GM19240 (cell line): ENCODE measurements around the gene SAXO1.
"Not testable (repeated sequence)": the region's sequence is repeated elsewhere in the genome, so short reads cannot be mapped to it uniquely, and the experiment has no call there.

Experiments
- DNase-seq: peaks from one replicate; pipeline ENCODE4 v3.0.0; 2011; ENCODE audit warnings: low spot score; ENCODE audit not compliant: insufficient read length

SAXO1 gene

DNA sequence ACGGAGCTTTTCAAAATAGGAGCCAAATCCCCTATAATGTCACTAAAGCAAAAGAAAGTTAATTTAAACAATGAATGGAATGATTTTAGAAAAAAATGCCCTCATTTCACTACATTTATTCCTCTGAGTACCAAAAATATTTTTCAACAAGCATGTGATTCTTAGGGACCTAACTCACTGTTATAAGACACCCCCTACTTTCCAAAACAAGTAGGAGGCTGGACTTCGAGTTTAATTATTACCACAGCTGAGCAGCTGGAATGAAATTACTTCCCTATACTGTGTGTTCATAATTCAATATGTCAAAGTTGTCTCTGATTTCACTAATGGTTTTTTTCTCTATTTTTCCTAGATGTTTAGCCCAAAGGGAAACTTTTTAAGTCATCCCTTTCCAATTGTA, 61.6 kb downstream of the SAXO1 start:
- DNase-seq = no peak

DNA sequence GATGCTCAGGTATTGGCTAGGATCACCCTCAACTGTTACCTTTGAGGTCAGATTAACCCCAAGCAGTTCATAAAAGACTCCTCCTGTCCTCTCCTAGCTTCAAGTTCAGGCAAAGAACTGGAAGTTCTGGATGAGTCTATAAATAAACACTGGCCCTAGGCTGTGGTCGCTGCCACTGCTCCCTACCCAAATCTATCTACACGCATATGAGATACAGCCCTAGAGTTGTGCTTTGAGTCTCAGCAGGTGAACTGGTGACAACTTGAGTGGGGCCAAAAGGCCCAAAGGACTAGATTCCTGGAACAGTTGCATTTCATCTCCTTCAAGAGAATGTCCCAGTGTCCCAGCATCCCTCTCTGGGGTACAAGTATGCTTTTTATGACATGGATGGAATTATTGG, 62.6 kb downstream of the SAXO1 start:
- DNase-seq = no peak

DNA sequence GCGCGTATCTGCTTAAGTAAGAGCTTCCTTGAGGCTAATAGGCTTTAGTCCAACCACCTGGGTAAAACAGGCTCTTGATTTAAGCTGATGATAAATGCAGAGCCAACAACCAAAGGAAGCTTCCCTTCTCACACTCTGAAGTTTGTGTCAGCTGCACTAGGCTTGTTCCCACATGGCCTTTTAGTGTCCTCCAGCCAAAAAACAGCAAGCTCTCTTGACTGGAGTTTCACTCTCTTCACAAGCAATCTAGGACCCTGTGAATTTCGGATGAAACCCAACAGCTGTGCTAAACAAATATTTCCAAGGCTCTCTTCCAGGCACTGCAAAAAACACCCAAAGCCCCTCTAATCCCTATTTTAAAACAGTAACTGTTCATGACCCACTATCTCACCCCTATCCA, 63.9 kb downstream of the SAXO1 start:
- no peak for DNase-seq

DNA sequence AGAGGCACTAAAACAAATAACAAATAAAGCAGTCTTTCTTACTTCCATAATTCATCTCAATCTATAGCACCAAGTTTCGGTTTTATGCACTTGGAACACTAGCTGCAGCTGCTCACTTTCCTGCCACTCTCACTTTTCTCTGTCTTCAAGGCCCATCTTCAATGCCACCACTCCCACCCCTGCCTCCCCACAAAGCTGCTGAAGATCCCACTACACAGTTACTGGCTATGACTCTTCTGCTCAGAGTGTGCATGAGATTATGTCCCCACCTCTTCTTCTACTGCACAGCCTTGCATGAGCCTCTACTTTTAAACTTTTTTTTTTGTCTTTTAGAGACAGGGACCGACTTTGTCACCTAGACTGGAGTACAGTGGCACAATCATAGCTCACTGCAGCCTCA, 77.4 kb downstream of the SAXO1 start:
- no peak for DNase-seq

DNA sequence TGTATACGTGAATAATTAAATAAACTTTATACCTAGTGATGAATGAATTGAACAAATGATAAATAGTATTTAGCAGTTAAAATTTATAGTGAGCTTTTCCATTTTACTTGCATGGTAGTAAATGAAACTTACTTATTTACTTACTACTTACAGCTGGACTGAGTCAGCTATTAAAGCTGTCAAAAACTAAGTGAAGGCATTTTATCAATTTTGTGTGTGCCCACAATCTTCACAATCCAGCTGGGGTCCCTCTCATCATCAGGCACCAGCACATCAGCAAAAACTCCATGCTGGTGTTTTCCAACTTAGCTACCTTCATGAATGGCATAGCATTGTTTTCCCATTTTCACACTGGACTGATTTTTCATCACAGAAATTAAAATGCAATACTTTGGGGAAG, 81.1 kb downstream of the SAXO1 start:
- DNase-seq = no peak

DNA sequence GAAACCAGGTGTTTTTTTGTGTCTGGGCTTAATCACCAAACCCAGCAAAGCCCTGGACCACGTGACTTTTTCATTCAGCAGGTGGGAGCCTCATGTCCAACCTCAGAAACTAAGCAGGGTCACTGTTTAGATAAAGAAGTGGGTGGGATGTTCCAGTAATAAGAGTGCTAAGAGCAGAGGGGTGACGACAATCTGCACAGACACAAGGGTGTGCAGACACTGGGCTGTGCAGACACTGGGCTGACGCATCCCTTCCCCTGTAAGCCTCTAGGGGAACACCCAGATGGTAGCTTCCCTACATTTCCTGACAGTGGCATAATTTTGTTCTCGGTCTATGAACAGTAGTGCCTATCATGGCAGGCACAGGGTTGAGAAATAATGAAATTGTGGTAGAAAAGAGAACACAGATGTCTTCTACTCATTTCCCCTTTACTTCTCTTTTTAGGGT, 85.1 kb downstream of the SAXO1 start:
- DNase-seq = no peak

DNA sequence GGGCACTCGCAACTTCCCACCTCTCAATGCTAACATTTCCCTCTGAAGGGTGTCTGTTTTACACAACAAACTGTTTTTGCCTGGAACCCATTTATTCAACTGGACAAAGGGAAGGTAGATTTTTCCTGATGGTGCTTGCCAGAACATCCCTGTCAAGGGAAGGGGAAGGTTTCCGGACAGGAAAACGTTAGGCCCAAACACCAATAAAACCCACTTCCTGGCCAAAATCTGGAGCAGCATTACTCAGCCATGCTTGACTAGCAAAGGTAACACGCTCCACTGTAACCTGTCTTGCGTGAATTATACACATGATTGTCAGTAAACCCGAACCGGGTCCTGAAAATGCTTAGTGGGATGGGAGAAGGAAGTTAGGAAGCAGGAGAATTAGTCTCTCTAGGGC, 90.2 kb downstream of the SAXO1 start:
- DNase-seq = no peak

DNA sequence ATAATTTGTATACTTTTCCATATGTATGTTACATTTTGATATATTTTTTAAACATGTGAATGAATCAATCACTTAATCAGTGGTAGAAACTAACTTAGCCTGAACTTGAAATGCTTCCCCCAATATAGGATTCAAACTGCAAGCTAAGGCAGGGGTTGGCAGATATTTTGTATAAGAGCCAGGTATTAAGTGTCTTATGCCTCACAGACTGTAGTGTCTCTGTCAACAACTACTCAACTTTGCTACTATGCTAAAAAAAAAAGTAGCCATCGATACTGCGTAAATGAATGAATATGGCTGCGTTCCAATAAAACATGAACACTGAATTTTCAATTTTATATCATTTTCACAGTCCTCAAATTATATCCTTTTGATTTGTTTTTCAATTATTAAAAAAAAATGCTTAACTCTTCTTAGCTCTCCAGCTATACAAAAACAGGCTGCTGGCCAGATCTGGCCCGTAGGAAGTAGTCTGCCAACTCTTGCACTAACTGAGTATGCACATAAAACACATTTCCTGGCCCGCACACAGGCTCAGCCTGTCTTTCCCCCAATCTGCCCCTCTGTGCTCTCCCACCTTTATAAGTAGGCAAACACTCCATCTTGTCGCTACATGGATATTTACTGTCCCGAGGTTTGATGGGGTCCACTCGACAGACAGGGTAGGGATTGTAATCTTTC, 91.8 kb downstream of the SAXO1 start:
- DNase-seq = no peak

DNA sequence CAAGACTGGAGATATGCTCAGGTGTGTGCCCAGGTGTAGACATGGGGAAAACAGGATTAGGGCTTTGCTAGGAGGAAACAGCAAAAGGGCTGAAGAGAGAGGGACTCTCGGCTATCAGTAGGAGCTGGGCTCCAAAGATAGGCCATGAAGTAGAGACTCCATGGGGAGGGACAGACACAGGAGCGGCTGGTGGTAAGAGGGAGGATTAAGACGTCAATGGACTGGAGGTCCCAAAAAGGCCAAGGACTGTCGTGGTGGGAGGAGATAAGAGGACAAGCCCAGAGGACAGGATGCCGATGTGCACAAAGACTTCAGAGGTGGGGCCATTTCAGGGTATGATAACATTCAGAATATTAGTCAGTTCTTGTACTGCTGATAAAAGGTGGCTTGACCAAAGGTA, 93.1 kb downstream of the SAXO1 start:
- DNase-seq = no peak

DNA sequence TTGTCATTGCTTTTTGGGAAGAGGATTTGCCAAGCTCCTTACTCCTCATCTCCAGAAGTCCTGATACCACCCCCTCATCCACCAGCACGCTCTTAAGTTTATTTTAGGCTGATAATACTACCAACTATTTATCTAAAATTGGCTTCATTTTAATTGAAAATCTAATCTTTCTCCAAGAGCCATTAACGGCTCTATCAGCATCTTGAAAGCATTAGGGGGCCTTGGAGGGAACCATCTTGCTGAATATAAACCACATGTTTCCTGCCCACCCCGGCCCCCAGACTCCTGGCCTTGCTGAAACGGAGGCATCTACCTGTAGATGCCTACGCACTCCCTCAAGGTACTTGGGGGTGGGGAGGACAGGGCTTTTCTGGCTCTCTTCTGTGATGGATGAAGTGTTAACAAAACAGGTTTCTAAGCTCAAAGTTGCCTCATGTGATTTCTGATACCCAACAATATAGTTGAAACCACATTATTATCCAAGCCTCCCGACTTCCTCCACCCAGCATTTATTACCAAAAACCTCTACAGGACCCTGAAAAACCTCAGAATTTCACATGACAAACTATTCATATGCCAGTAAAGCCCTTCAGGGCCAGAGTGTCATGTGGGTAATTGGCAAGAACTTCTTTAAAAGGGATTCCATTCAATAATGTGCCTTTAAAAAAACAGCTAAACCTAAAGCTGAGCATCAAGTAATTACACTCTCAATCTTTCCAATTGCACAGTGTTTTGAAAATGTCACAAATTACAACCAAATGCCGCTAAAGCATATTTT, 96.7 kb downstream of the SAXO1 start:
- DNase-seq = no peak

DNA sequence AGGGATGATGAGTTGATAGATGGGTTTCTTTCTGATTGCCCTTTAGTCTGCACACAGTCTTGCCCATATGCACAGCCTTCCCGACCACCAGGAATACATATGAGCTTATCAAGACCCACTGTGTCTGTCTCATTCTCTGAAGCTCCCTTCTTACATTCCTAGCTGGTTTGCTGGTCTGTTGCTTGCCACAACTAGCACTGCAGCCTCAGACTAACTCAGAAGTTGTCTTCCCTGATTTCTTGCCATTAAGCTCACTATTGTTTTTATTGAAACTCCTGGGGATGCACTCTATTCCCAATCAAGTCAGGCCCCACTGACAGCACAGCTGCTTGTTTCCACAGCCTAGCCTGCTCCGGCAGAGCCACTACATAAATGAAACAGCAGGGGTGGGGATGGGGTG, 97.5 kb downstream of the SAXO1 start:
- DNase-seq = no peak

DNA sequence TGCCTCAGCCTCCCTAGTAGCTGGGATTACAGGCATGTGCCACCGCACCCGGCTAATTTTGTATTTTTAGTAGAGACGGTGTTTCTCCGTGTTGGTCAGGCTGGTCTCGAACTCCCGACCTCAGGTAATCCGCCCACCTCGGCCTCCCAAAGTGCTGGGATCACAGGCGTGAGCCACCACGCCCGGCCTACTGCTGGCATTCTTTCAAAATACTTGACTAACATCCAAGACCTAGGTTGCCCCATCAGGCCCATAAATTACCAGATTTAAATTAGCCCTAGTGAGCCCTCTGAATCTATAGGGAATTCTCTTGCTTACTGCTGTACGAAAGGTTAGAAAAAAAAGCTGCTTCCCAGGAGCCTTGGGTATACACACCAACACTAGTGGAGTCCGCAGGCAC, 102.4 kb downstream of the SAXO1 start:
- not testable (repeated sequence) for DNase-seq

DNA sequence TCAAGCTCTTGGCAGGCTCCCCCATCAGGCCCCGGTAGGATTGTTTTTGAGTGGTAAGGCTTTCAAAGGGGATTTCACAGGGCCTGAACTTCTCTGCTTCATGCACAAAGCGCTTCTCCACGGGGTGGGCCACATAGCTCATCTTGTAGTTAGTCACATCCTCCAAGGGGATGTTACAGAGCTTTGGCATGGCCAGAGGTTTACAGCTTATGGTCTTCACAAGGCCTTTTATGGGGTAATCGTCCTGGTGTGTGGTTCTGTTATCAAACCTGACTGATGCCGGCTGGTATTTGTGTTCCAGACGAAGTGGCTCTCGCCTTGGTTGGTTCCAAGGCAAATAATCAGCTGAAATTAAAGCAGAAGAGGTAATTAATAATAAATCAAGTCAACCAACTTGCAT, 104.3 kb downstream of the SAXO1 start:
- DNase-seq = no peak

DNA sequence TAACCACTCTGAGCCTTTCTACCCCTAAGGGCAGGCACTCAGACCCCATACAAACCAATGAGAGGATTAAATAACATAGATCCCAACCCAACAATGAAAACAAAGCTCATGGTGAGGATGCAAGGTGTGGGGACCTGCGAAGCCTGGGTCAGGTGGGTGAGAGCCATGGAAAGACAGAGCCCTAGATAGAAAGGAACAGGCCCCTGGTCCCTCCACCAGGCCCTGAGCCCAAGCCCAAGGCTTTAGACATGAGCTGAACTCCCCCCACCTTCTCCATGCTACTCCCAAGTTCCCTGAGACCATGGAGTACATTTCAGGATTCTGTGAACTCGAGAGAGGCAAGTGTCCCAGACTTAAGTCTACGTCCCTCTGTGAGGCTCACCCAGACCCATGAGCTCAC, 106.5 kb downstream of the SAXO1 start:
- no peak for DNase-seq

DNA sequence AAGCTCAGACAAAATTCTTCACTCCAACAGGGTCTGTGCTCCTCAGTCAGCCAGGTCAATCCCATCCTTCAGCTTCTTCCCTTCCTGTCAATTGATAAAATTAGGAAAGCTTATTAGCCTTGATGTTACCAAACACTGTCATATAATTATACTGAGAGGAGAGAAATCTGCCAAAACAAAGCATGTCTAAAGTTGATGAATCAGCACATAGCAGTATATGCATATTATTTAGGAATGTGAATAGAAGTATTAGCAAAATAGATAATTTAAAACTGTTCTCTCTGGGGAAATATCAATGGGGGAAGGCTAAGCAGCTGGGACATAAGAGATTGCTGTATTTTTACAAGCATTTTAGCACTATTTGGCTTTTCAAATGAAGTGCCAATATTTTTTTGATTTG, 107.1 kb downstream of the SAXO1 start:
- no peak for DNase-seq

DNA sequence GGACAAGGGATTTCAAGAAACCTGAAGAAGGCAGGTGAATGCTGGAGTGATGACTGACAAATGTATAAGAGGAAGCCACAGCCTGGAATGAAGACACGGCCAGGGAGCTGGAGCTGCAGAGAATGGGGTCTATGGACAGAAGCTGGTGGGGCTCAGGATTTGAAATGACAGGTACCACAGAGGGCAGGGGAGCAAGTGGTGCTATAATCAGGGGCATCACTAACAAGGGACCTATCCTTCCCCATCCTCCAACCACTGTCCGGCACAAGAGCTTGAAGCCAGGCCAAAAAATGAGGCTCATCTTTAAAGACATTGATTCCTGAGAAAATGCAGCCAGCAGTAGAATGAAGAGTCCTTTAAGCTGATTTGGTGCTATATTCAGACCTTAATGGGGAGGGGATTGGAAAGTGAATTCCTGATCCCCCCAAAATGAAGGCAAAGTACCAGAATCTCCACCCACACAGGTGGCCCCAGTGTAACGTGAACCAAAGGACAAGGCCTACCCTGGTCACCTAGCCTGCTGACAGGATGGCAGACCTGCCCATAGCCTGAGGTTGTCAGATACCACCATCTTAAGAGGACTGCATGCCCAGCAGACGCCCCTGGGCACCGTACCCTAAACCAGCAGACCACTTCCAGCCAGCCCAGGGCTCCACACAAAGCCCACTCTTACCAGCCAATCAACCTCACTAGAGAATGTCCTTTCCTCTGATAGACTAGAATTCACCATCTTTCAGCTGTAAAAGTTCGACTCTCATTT, 109.2 kb downstream of the SAXO1 start:
- no peak for DNase-seq

DNA sequence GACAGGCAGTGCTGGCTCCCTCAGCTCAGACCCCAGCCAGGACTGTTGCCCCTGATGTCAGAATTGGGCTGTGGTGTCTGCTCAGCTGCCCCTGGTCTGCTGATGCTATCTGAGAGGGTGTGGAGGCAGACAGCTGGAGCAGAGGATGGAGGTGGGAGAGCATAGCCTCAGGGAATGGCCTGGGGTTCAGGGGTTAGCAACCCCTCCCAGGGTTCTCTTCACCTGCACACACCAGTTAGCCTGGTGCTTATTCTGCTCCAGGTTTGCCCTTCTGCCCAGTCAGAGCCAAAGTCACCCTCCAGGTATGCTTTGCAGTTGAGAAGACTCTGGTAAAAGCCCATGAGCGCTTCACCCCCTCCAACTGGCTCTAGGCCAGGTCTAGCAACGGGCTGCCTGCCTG, 109.8 kb downstream of the SAXO1 start:
- DNase-seq = no peak

DNA sequence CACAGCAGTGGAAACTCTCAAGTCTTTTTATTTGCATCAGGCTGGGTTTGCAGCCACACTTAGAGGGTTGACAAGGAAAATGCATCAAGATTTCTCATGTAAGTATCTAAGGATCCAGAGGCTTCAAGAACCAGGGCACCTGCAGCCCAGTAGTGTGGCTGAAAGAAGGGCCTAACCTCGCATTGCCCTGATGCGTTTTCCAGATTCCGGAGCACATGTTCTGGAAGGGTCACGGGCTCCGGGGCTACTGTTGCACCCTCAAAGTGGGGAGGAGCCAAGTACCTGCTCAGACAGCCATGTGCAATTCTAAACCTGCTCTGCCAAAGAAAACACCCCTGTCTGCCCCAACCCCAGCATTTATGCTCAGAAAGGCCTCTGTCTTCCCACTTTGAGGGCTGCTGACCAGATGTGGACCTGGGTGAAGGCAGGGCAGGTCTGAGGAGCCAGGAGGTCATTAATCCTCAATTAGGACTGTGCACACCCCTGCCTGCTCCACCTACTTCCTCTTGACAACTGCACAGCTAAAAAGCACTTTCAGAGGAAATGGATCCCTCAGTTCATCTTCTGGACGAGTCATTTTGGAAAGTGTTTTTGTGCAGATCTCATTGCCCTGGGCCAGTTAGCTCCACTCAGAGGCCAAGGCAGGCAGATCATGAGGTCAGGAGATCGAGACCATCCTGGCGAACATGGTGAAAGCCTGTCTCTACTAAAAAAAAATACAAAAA, 110.7 kb downstream of the SAXO1 start:
- no peak for DNase-seq

DNA sequence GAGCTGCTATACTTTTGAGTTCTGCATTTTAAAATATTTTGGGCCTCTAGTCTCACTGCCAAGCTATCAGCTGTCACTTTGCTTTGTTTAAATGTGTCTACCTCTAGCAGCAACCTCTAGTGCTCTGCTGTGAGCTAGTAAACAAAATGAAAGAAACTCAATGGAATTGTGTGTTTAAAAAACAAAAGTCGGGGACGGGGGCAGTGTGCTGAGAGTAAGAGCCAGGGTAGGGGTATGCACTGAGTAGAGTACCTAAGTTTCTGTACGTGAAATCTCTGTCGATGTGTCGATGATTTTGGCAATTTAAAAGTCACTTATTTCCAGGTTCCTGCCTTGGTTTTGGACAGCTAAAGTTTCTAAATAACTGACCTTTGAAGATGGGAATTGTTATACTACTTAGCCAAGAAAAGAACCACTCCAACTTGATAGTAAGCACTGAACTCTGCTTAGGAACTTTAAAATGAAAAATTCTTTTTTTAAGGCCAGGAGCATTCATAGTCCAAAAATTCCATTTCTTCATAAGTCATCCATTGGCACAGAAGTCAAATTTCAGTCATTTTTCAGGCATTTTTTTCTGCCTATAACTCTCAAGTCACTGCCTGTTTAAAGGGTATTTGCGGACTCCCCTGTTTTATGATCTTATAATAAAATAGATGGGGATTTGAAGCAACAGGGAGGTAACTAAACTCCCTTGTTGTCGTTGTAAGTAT, 111.5 kb downstream of the SAXO1 start:
- DNase-seq = no peak

DNA sequence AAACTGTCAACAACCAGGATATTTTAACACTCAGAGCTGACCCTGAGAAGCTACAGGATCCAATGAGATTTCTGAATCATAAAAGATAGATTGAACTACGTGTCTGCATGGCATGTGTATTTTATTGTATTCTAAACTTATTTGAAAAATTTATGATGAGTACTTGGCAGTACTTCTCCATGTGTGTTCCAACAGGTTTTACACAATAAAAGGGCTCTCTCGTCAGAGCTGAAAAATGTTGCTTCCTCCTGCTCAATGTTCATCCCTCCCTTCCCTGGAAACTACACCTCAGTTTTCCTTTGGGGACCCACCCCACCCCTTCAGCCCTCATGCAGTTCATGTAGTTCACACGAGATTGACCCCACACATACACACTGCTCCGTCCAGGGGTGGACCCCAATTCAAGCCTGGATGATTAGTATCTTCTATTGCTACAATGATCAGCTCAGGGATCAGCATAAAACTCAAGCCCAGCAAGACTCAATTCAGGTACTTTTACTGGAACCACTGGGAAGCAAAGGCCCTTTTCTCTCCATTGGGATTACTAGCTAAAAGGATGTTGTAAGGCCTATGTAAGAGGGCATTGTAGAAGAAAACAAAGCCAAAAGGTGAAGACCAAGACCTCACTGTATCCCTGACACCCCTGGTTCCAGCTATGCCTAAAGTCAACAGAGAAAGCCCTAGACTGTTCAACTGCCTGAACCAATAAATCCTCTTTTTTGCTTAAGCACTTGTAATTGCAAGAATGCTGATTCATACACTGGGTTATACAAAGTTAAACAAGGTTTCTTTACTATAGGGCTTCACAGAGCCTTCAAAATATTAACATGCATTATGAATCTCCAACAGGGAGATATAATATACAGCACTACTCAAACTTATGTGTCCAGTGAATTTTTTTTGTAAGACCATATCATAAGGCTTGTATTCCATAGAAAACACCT, 112.6 kb downstream of the SAXO1 start:
- no peak for DNase-seq
